Activated naive CD8-positive, alpha-beta T cell treated with anti-CD3 and anti-CD28 coated beads, Interleukin-2, amount 10 ng/mL, durations not matched to agents 7 days and 5 days (primary cell): Measurements from ENCODE around the gene PRRT1. TPM values are rescaled to one million over a fixed set of nuclear protein-coding genes. Genes with fewer than 3 reads are reported as not detected.
"Not testable (repeated sequence)": the region's sequence is repeated elsewhere in the genome, so short reads cannot be mapped to it uniquely, and the experiment has no call there.

Experiments used
- ATAC-seq: fragments of 150-1000 bp; cut with Tn5 transposase; one replicate; pipeline ENCODE4 v1.10.0; 2021; ENCODE audit warnings: low read depth, moderate library complexity
- POLR2A ChIA-PET: fragments of 350-600 bp; sonication (Branson Sonifier 250); formaldehyde crosslinking; loops from one replicate; lab custom pipeline; 2021; ENCODE audit warnings: antibody characterized with exemption; lab: Charles Lee
- DNase-seq: peaks from one replicate; pipeline ENCODE4 v3.0.0; 2021
- H3K27ac Mint-ChIP-seq: one replicate; pipeline ENCODE4 v1.8.0; 2022; ENCODE audit warnings: mild to moderate bottlenecking, mixed read lengths
- H3K27me3 Mint-ChIP-seq: one replicate; pipeline ENCODE4 v1.8.0; 2022; ENCODE audit warnings: mild to moderate bottlenecking, moderate library complexity, mixed read lengths
- H3K36me3 Mint-ChIP-seq: one replicate; pipeline ENCODE4 v1.8.0; 2021; ENCODE audit warnings: mild to moderate bottlenecking, mixed read lengths
- H3K4me1 Mint-ChIP-seq: one replicate; pipeline ENCODE4 v1.8.0; 2021; ENCODE audit warnings: mixed read lengths
- H3K4me3 Mint-ChIP-seq: one replicate; pipeline ENCODE4 v1.8.0; 2022; ENCODE audit warnings: mild to moderate bottlenecking, moderate library complexity, mixed read lengths
- H3K9me3 Mint-ChIP-seq: one replicate; pipeline ENCODE4 v1.8.0; 2021; ENCODE audit warnings: mixed read lengths
- total RNA-seq, 2 experiments: library from RNA; stranded (reverse); gene quantifications; one replicate each; pipeline ENCODE4 v1.2.3, GENCODE V29; 2021

Gene PRRT1
- total RNA-seq, 2 experiments from 2014 or later = 1.1 to 1.2 TPM

DNA sequence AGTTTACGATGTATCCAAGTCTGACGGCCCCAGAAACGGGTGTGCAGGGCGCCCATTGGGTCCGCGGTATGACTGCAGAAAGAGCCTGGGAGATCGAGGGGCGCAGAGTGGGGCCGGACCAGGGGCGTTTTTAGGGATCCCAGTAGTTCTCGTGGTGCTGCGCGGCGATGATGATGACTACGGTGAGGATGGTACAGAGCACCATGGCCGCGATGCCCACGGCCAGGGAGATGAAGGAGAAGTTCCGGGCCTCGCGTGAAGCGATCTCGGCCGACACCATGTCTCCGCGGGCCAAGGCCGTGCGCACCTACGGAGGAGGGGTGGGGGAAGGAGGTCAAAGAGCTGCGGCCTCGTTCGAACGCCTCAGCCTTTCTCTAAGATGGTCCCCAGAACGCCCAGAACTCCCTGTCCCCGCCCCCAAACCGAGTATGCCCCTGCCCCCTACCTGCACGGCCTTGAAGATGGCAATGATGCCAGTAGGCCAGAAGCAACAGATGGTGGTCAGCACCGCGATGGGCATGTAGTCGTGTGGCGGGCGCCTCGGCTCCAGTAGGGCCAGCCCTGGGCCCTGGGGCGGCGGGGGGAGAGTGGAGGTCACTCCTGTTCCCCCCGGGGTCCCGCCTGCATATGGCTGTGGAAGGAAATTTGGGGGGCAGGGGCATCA, 2.5 kb downstream of the PRRT1 start:
- H3K36me3 Mint-ChIP-seq = peaks cover 2% of the 10 kb centered on the region
- POLR2A ChIA-PET = interaction anchor here (0.5 to 1.3 kb wide), 2 partner anchors 20 to 41 kb away, joined by 3 read pairs; partner anchors contain the start of gene PBX2
- H3K4me3 Mint-ChIP-seq = peak overlapping the region; percentile 77
- H3K4me1 Mint-ChIP-seq = peaks cover 32% of the 10 kb centered on the region
- no peak for DNase-seq
- H3K27ac Mint-ChIP-seq = peak overlapping the region; percentile 67
- peaks cover 43% of the 10 kb centered on the region for H3K27me3 Mint-ChIP-seq
- no peak for ATAC-seq
- no peaks in the 10 kb centered on the region for H3K9me3 Mint-ChIP-seq

DNA sequence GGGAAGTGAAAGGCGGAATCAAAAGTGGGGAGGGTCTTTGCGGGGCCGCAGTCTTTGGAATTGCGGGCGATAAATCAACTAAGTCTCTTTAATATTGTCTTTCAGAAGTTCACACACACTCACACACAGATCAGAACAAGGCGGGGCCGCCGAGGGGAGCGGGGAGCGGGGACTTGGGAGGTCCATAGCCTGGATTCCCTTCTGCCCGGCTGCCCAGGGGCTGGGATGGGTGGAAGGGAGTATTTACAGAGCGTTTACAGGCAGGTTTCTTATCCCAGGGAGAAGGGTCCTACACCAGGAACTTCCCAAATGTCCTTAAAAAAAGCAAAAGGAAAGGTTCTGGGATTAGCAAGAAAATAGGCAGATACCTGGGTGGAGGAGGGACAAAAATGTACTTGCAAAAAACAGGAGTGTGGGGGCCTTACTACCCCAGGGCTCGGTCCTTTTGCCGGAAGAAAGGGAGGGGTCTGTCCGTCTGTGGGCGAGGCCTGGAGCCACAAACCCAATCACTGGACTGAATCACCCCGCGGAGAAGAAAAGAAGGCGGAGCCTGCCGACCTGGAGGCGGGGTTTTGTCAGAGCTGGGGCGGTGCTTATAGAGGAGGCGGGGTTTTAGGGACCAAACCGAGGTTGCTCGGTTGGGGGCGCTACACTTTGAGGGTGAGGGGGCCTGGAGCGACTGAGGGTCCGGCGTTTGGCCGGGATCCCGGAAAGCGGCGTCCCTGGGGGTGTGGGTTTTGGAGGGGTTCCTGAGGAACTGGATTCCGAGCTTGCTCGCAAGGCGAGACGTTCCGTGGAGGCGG, 3.2 kb downstream of the PRRT1 start:
- peak; percentile 78 for DNase-seq
- POLR2A ChIA-PET = interaction anchor here (0.8 to 1.3 kb wide), 2 partner anchors 41 to 47 kb away, joined by 3 read pairs; partner anchors contain the start of gene PBX2
- Mint-ChIP-seq H3K4me3 (peak overlapping the region; percentile 77), H3K4me1 (peaks cover 30% of the 10 kb centered on the region), H3K27me3 (peaks cover 43% of the 10 kb centered on the region), H3K36me3 (no peaks in the 10 kb centered on the region), H3K9me3 (no peaks in the 10 kb centered on the region), H3K27ac (peak overlapping the region; percentile 67)
- ATAC-seq = peak; percentile 43

GRCh38 chr6:32147401-32148132, 4.2 kb downstream of the PRRT1 start:
- H3K36me3 Mint-ChIP-seq = no peaks in the 10 kb centered on the region
- no peak for DNase-seq
- H3K27me3 Mint-ChIP-seq = peaks cover 43% of the 10 kb centered on the region
- no peak for ATAC-seq
- no peak overlapping the region for H3K27ac Mint-ChIP-seq
- POLR2A ChIA-PET = no interaction called here
- no peaks in the 10 kb centered on the region for H3K9me3 Mint-ChIP-seq
- no peak overlapping the region for H3K4me3 Mint-ChIP-seq
- H3K4me1 Mint-ChIP-seq = peaks cover 26% of the 10 kb centered on the region

- POLR2A ChIA-PET = no interaction called here
- ATAC-seq = no peak
- peaks cover 22% of the 10 kb centered on the region for H3K4me1 Mint-ChIP-seq
- H3K9me3 Mint-ChIP-seq = no peaks in the 10 kb centered on the region
- H3K27me3 Mint-ChIP-seq = peaks cover 43% of the 10 kb centered on the region
- DNase-seq = no peak
- no peaks in the 10 kb centered on the region for H3K36me3 Mint-ChIP-seq
- H3K4me3 Mint-ChIP-seq = no peak overlapping the region
- no peak overlapping the region for H3K27ac Mint-ChIP-seq
Measured at GRCh38 chr6:32146687-32147086, 5.1 kb downstream of the PRRT1 start.

- POLR2A ChIA-PET = no interaction called here
- Mint-ChIP-seq H3K4me3 (no peak overlapping the region), H3K36me3 (no peaks in the 10 kb centered on the region), H3K9me3 (no peaks in the 10 kb centered on the region), H3K4me1 (peaks cover 20% of the 10 kb centered on the region), H3K27ac (no peak overlapping the region), H3K27me3 (peaks cover 41% of the 10 kb centered on the region)
- ATAC-seq (no peak), DNase-seq (no peak)
Measured at GRCh38 chr6:32146287-32146686, 5.5 kb downstream of the PRRT1 start.

GRCh38 chr6:32144238-32144637, 7.5 kb downstream of the PRRT1 start:
- H3K36me3 Mint-ChIP-seq, POLR2A ChIA-PET, DNase-seq, H3K9me3 Mint-ChIP-seq, ATAC-seq, H3K4me3 Mint-ChIP-seq, H3K27ac Mint-ChIP-seq: not testable (repeated sequence)
- Mint-ChIP-seq H3K4me1 (peaks cover 11% of the 10 kb centered on the region), H3K27me3 (peaks cover 35% of the 10 kb centered on the region)

GRCh38 chr6:32140420-32141046, 11.2 kb downstream of the PRRT1 start:
- no peak overlapping the region for H3K4me3 Mint-ChIP-seq
- DNase-seq (no peak), ATAC-seq (no peak)
- no peak overlapping the region for H3K27ac Mint-ChIP-seq
- peaks cover 5% of the 10 kb centered on the region for H3K27me3 Mint-ChIP-seq
- no peaks in the 10 kb centered on the region for H3K4me1 Mint-ChIP-seq
- no peaks in the 10 kb centered on the region for H3K9me3 Mint-ChIP-seq
- no peaks in the 10 kb centered on the region for H3K36me3 Mint-ChIP-seq
- POLR2A ChIA-PET = no interaction called here

DNA sequence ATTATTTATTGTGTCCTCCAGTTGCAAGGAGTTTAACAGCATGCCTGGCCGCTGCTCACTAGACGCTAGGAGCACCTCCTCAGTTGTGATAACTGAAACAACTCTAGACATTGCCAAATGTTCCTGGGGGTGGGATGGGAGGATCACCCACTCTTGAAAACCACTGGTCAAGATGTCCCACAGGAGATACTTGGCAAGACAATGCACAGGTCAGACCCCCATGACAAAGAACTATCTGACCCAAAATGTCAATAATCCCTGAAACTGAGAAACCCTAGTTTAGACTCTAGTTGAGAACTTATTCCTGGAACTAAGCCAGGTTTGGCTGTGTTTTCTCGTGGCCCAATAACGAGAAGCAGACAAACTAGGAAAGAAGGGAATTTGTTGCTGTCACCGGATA, 12.1 kb downstream of the PRRT1 start:
- POLR2A ChIA-PET = no interaction called here
- peaks cover 8% of the 10 kb centered on the region for H3K27me3 Mint-ChIP-seq
- no peak for ATAC-seq
- H3K4me1 Mint-ChIP-seq = no peaks in the 10 kb centered on the region
- no peak for DNase-seq
- no peaks in the 10 kb centered on the region for H3K9me3 Mint-ChIP-seq
- no peaks in the 10 kb centered on the region for H3K36me3 Mint-ChIP-seq
- H3K4me3 Mint-ChIP-seq = no peak overlapping the region
- no peak overlapping the region for H3K27ac Mint-ChIP-seq

GRCh38 chr6:32137454-32137853, 14.3 kb downstream of the PRRT1 start:
- POLR2A ChIA-PET = no interaction called here
- peaks cover 10% of the 10 kb centered on the region for H3K27me3 Mint-ChIP-seq
- no peak for ATAC-seq
- H3K4me1 Mint-ChIP-seq = no peaks in the 10 kb centered on the region
- no peak for DNase-seq
- H3K27ac Mint-ChIP-seq = no peak overlapping the region
- no peaks in the 10 kb centered on the region for H3K36me3 Mint-ChIP-seq
- no peaks in the 10 kb centered on the region for H3K9me3 Mint-ChIP-seq
- H3K4me3 Mint-ChIP-seq = no peak overlapping the region

DNA sequence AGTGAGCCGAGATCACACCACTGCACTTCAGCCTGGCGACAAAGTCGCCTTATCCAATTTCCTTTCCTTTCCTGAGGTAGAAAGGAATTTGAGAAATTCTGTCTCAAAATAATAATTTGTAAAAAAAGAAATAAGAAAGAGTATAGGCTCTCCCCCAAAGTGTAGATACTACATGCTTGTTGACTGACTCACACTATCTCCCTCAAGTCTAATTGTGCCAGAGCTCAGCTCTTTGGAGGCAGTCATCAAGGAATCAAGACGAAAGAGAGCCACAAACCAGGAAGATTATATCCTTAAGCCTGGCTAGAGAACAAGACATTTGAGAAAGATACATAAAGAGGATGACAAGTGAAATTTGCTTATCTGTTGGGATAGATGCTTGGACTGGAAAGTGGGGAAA, 18.0 kb downstream of the PRRT1 start:
- H3K36me3 Mint-ChIP-seq = no peaks in the 10 kb centered on the region
- peaks cover 7% of the 10 kb centered on the region for H3K27me3 Mint-ChIP-seq
- peaks cover 11% of the 10 kb centered on the region for H3K4me1 Mint-ChIP-seq
- POLR2A ChIA-PET = no interaction called here
- no peak overlapping the region for H3K4me3 Mint-ChIP-seq
- ATAC-seq (no peak), DNase-seq (no peak)
- no peak overlapping the region for H3K27ac Mint-ChIP-seq
- H3K9me3 Mint-ChIP-seq = no peaks in the 10 kb centered on the region

DNA sequence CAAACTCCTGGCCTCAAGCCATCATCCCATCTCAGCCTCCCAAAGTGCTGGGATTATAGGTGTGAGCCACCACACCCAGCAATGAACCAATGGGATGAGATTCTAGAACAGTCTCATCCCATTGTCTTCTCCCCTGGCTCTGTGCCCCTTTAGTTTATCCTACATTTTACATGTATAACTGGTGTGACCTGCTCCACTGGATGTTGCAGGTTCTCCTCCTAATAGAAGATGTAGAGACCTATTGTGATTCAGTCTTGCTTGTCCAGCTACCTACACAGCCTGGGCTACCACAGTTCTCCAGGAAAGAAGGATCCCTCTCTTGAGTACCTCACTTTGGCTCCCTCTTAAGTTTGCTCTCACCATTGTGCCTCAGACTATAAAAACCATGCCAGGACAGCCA, 19.6 kb downstream of the PRRT1 start:
- Mint-ChIP-seq H3K4me1 (peaks cover 20% of the 10 kb centered on the region), H3K27me3 (peaks cover 5% of the 10 kb centered on the region), H3K27ac (no peak overlapping the region), H3K4me3 (no peak overlapping the region), H3K9me3 (no peaks in the 10 kb centered on the region), H3K36me3 (no peaks in the 10 kb centered on the region)
- POLR2A ChIA-PET = no interaction called here
- no peak for ATAC-seq
- no peak for DNase-seq

- no peak for DNase-seq
- H3K27me3 Mint-ChIP-seq = peaks cover 5% of the 10 kb centered on the region
- ATAC-seq = no peak
- peak overlapping the region; percentile 39 for H3K4me3 Mint-ChIP-seq
- peaks cover 26% of the 10 kb centered on the region for H3K4me1 Mint-ChIP-seq
- peaks cover 5% of the 10 kb centered on the region for H3K36me3 Mint-ChIP-seq
- POLR2A ChIA-PET = interaction anchor here (1.7 to 2.5 kb wide), 2 partner anchors 23 to 64 kb away, joined by 9 to 16 read pairs; no protein-coding TSS in a partner anchor
- H3K9me3 Mint-ChIP-seq = no peaks in the 10 kb centered on the region
- H3K27ac Mint-ChIP-seq = no peak overlapping the region
Measured at GRCh38 chr6:32131439-32131948, 20.2 kb downstream of the PRRT1 start.
